ENCODE results near the gene PALD1. TPM values are rescaled to one million over a fixed set of nuclear protein-coding genes. Genes with fewer than 3 reads are reported as not detected.

The PALD1 gene
- total and polyA plus RNA-seq, 2 of the 4 experiments (the other 2 are of a cell fraction), result 0.12 to 0.18 TPM

DNA sequence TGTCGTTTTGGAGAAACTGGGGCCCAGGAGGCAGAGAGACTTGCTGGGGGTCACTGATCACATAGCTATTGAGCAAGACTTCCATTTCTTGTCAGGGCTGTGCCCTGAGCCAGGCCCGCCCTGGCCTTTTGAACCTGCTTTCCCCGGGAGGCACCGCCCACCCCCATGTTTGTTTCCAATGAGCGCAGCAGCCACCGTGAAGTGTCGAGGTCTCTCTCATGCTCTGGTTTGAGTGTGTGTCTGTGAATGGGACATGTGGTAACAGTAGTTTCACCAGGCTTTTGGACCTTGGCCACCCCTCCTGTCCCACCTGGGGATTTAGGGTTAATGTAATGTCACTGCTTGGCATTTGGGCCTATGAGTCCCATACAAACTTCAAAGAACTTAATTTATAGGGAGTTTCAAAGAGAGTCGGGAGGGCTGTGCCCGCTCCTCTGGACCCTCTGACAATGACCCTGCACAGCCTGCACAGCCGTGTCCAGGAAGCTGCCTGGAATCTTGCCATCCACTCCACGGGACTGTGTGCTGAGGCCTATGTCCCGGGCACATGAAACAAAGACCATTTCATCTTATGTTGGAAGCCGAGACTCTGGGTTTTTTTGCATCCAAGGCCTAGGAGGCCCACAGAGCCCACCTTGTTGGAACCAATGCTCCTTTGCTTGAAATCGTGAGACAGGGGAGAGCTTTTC is 117.7 kb downstream of the PALD1 start:
- DNase-seq (no peak), ATAC-seq (ENCODE audit: low read depth) (no peak)
- intact Hi-C loops (cut with micrococcal nuclease), result no loop called here
- Histone ChIP-seq H2AK5ac (ENCODE audit: low read depth, low read length) (no peak overlapping the region), H3K4me3 (ENCODE audit: insufficient read depth, low read depth, low read length) (no peak overlapping the region), H3K4ac (ENCODE audit: low read depth, low read length) (no peak overlapping the region), H4K20me1 (ENCODE audit: insufficient read depth, low read length) (no peaks in the 10 kb centered on the region), H2AFZ (replicated peaks; ENCODE audit: low read length, poor library complexity) (no peak overlapping the region), H2BK5ac (ENCODE audit: low read depth, low read length, poor library complexity, severe bottlenecking) (no peak overlapping the region), H3K27ac (ENCODE audit: insufficient read depth, low read length) (no peak overlapping the region), H2BK15ac (ENCODE audit: low read depth, low read length) (no peak overlapping the region), H3K36me3 (ENCODE audit: control insufficient read depth, insufficient read depth, low read length) (no peaks in the 10 kb centered on the region), H3K18ac (ENCODE audit: low read depth, low read length) (no peak overlapping the region), H2BK120ac (ENCODE audit: low read depth, low read length) (no peak overlapping the region), H3K79me1 (ENCODE audit: low read depth in 1 of 2, low read length in 2 of 2) (no peaks in the 10 kb centered on the region), H3K4me1 (ENCODE audit: control insufficient read depth, insufficient read depth, low read length) (no peaks in the 10 kb centered on the region), H3K9ac (ENCODE audit: low read depth, low read length) (no peak overlapping the region), H3K9me1 (ENCODE audit: insufficient read depth, low read length) (0 out of 2 replicates have a peak, but pooled peaks cover under 1% of the 10 kb centered on the region), H3K14ac (replicated peaks; ENCODE audit: low read depth, low read length) (no peak overlapping the region), H4K8ac (ENCODE audit: low read depth in 2 of 2, low read length in 2 of 2) (no peak overlapping the region), H3K23ac (ENCODE audit: low read depth, low read length) (no peak overlapping the region), H4K91ac (ENCODE audit: insufficient read depth, low read depth, low read length) (no peak overlapping the region), H3K4me2 (ENCODE audit: low read depth, low read length) (no peak overlapping the region), H2AK9ac (replicated peaks; ENCODE audit: low read depth, low read length, poor library complexity) (no peak overlapping the region), H2BK20ac (ENCODE audit: low read depth, low read length) (no peak overlapping the region), H4K5ac (ENCODE audit: low read depth, low read length) (no peak overlapping the region), H3K9me3 (ENCODE audit: control insufficient read depth, insufficient read depth, low read length) (no peaks in the 10 kb centered on the region), H3K27me3 (ENCODE audit: control insufficient read depth, insufficient read depth, low read length) (peaks cover 26% of the 10 kb centered on the region), H3K56ac (ENCODE audit: extremely low read depth, insufficient read depth, low read length) (no peak overlapping the region)
- dilution Hi-C loops (cut with HindIII; ENCODE audit: low sequenced_read_pairs, unreplicated experiment), result no loop called here
- TF ChIP-seq, protein P1, sequence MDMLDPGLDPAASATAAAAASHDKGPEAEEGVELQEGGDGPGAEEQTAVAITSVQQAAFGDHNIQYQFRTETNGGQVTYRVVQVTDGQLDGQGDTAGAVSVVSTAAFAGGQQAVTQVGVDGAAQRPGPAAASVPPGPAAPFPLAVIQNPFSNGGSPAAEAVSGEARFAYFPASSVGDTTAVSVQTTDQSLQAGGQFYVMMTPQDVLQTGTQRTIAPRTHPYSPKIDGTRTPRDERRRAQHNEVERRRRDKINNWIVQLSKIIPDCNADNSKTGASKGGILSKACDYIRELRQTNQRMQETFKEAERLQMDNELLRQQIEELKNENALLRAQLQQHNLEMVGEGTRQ (IDR thresholded peaks at IDR 0.05; ENCODE audit: low read depth, low read length), result no peak
- TF ChIP-seq CHD1 (IDR thresholded peaks at IDR 0.05; ENCODE audit: low read depth, low read length) (no peak), MAZ (IDR thresholded peaks at IDR 0.05; ENCODE audit: borderline replicate concordance, low read depth, low read length) (no peak), CEBPB (IDR thresholded peaks at IDR 0.05; ENCODE audit: low read depth, low read length) (no peak), RAD21 (IDR thresholded peaks at IDR 0.05; ENCODE audit: low read length) (no peak), NFE2L2 (IDR thresholded peaks at IDR 0.05; ENCODE audit: low read depth, low read length) (no peak), SMC3 (IDR thresholded peaks at IDR 0.05; ENCODE audit: low read depth, low read length) (no peak), MXI1 (IDR thresholded peaks at IDR 0.05; ENCODE audit: borderline replicate concordance, low read depth, low read length) (no peak), POLR2A (IDR thresholded peaks at IDR 0.05; ENCODE audit: low read depth, low read length) (no peak), MAFK (IDR thresholded peaks at IDR 0.05; ENCODE audit: low read depth, low read length) (no peak)
- TF ChIP-seq, protein P2, sequence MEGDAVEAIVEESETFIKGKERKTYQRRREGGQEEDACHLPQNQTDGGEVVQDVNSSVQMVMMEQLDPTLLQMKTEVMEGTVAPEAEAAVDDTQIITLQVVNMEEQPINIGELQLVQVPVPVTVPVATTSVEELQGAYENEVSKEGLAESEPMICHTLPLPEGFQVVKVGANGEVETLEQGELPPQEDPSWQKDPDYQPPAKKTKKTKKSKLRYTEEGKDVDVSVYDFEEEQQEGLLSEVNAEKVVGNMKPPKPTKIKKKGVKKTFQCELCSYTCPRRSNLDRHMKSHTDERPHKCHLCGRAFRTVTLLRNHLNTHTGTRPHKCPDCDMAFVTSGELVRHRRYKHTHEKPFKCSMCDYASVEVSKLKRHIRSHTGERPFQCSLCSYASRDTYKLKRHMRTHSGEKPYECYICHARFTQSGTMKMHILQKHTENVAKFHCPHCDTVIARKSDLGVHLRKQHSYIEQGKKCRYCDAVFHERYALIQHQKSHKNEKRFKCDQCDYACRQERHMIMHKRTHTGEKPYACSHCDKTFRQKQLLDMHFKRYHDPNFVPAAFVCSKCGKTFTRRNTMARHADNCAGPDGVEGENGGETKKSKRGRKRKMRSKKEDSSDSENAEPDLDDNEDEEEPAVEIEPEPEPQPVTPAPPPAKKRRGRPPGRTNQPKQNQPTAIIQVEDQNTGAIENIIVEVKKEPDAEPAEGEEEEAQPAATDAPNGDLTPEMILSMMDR (conservative IDR thresholded peaks at IDR 0.05; ENCODE audit: low read depth, low read length), result no peak
- TF ChIP-seq, protein P3, sequence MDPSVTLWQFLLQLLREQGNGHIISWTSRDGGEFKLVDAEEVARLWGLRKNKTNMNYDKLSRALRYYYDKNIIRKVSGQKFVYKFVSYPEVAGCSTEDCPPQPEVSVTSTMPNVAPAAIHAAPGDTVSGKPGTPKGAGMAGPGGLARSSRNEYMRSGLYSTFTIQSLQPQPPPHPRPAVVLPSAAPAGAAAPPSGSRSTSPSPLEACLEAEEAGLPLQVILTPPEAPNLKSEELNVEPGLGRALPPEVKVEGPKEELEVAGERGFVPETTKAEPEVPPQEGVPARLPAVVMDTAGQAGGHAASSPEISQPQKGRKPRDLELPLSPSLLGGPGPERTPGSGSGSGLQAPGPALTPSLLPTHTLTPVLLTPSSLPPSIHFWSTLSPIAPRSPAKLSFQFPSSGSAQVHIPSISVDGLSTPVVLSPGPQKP (IDR thresholded peaks at IDR 0.05; ENCODE audit: borderline replicate concordance, low read depth, low read length), result no peak
- no TSS peak for BruUV-seq (replicated peaks)
- ChIA-PET CTCF (no interaction called here), POLR2A (ENCODE audit: unreplicated experiment) (no interaction called here)
- WGBS, 2 experiments (ENCODE audit: extremely low coverage in 2 of 2, insufficient read length in 1 of 2), result 38% methylated on average over 4 of the region's 14 CpGs; no CpG with 5 or more reads in 1 of the 2 experiments
- in situ Hi-C loops (cut with MboI; ENCODE audit: low sequenced_read_pairs), result no loop called here

Data from IMR-90 (cell line).